Liver (tissue), 9 donors: Measurements from ENCODE around the gene PIGL. TPM values are rescaled to one million over a fixed set of nuclear protein-coding genes. Genes with fewer than 3 reads are reported as not detected.

ENCODE experiments used
- DNase-seq: peaks from one replicate; pipeline ENCODE4 v3.0.0-alpha.2; 2017; ENCODE audit warnings: low spot score
- H3K27ac ChIP-seq, 2 donors: one replicate each; pipeline ENCODE4 v1.7.0; 2013; ENCODE audit warnings: inconsistent platforms in 2 of 2, low read length in 2 of 2, control low read depth in 1 of 2, low read depth in 1 of 2, mild to moderate bottlenecking in 1 of 2
- H3K27me3 ChIP-seq, 4 donors: one replicate each; pipeline versions ENCODE4 v1.6.1 to v1.7.0; 2013; ENCODE audit warnings: low read length in 3 of 4, inconsistent platforms in 1 of 4, mild to moderate bottlenecking in 1 of 4, moderate library complexity in 1 of 4; ENCODE audit not compliant: control insufficient read depth in 4 of 4, insufficient read depth in 4 of 4
- H3K36me3 ChIP-seq, 4 donors: one replicate each; pipeline versions ENCODE4 v1.6.1 to v1.7.0; 2013; ENCODE audit warnings: low read length in 3 of 4, mild to moderate bottlenecking in 3 of 4, low read depth in 1 of 4, moderate library complexity in 1 of 4; ENCODE audit not compliant: control insufficient read depth in 4 of 4, insufficient read depth in 3 of 4
- H3K4me1 ChIP-seq, 4 donors: one replicate each; pipeline versions ENCODE4 v1.6.1 to v1.7.0; 2013; ENCODE audit warnings: low read length in 3 of 4, mild to moderate bottlenecking in 3 of 4, moderate library complexity in 1 of 4; ENCODE audit not compliant: control insufficient read depth in 4 of 4, insufficient read depth in 4 of 4
- H3K4me3 ChIP-seq, 3 donors: one replicate each; pipeline versions ENCODE4 v1.6.1 to v1.7.0; 2013; ENCODE audit warnings: low read length in 3 of 3, control low read depth in 1 of 3, low read depth in 1 of 3, mild to moderate bottlenecking in 1 of 3
- H3K9ac ChIP-seq, 2 donors: one replicate each; pipeline ENCODE4 v1.7.0; 2013; ENCODE audit warnings: low read length in 2 of 2, mild to moderate bottlenecking in 2 of 2, moderate library complexity in 2 of 2, control low read depth in 1 of 2, low read depth in 1 of 2
- H3K9me3 ChIP-seq, 4 donors: one replicate each; pipeline versions ENCODE4 v1.6.1 to v1.7.0; 2013; ENCODE audit warnings: low read length in 3 of 4; ENCODE audit not compliant: control insufficient read depth in 4 of 4
- EGR1 ChIP-seq, 2 donors: IDR thresholded peaks; 2 replicates each; pipeline ENCODE4 v1.6.1; 2016 to 2018; ENCODE audit warnings: antibody characterized with exemption in 2 of 2, low read depth in 2 of 2
- FOXA1 ChIP-seq: IDR thresholded peaks from 2 replicates; pipeline ENCODE4 v1.6.1; 2016; ENCODE audit warnings: antibody characterized with exemption
- FOXA2 ChIP-seq: IDR thresholded peaks from 2 replicates; pipeline ENCODE4 v1.6.1; 2016; ENCODE audit warnings: antibody characterized with exemption
- GABPA ChIP-seq, 2 donors: IDR thresholded peaks in 1 of 2; conservative IDR thresholded peaks in 1 of 2; 2 replicates each; pipeline ENCODE4 v1.6.1; 2016; ENCODE audit warnings: antibody characterized with exemption in 2 of 2, mild to moderate bottlenecking in 1 of 2, moderate library complexity in 1 of 2
- HNF4A ChIP-seq, 2 donors: conservative IDR thresholded peaks; 2 replicates each; pipeline ENCODE4 v1.6.1; 2016; ENCODE audit warnings: antibody characterized with exemption in 2 of 2, mild to moderate bottlenecking in 2 of 2
- HNF4G ChIP-seq: IDR thresholded peaks from 2 replicates; pipeline ENCODE4 v1.6.1; 2016; ENCODE audit warnings: antibody characterized with exemption
- JUND ChIP-seq, 2 donors: IDR thresholded peaks; 2 replicates each; pipeline ENCODE4 v1.6.1; 2016; ENCODE audit warnings: antibody characterized with exemption in 2 of 2
- MAX ChIP-seq: IDR thresholded peaks from 2 replicates; pipeline ENCODE4 v1.6.1; 2016; ENCODE audit warnings: antibody characterized with exemption
- NR2F2 ChIP-seq: IDR thresholded peaks from 2 replicates; pipeline ENCODE4 v1.6.1; 2016; ENCODE audit warnings: antibody characterized with exemption
- RAD21 ChIP-seq, 2 donors: IDR thresholded peaks; 2 replicates each; pipeline ENCODE4 v1.6.1; 2016; ENCODE audit warnings: antibody characterized with exemption in 2 of 2, mild to moderate bottlenecking in 2 of 2
- RXRA ChIP-seq, 2 donors: IDR thresholded peaks; 2 replicates each; pipeline ENCODE4 v1.6.1; 2017 to 2018; ENCODE audit warnings: antibody characterized with exemption in 2 of 2, mild to moderate bottlenecking in 1 of 2
- SP1 ChIP-seq: IDR thresholded peaks from 2 replicates; pipeline ENCODE4 v1.6.1; 2018; ENCODE audit warnings: antibody characterized with exemption, mild to moderate bottlenecking
- TAF1 ChIP-seq: conservative IDR thresholded peaks from 2 replicates; pipeline ENCODE4 v1.6.1; 2016; ENCODE audit warnings: antibody characterized with exemption, mild to moderate bottlenecking
- YY1 ChIP-seq: IDR thresholded peaks from 2 replicates; pipeline ENCODE4 v1.6.1; 2016; ENCODE audit warnings: antibody characterized with exemption, mild to moderate bottlenecking
- WGBS: extraction: QIAGEN DNeasy Blood & Tissue Kit; methylation state at CpG from one replicate; pipeline ENCODE4 v1.1.7; 2013; 5-methylcytosine and 5-hydroxymethylcytosine counted together
- polyA plus RNA-seq, 2 donors: library from polyadenylated mRNA; stranded (reverse) in 1 of 2; unstranded in 1 of 2; fragments of 200-250 nt in 1 of 2; fragments of >200 nt in 1 of 2; fragmentation: Nextera tagmentation in 1 of 2; extraction: Ambion mirVana in 1 of 2; gene quantifications; one replicate each; pipeline versions ENCODE4 v1.2.1 to v1.2.3, GENCODE V29; 2013 to 2015
- total RNA-seq, 2 donors: library from RNA; depleted of rRNA; stranded (reverse); fragments of >200 nt; gene quantifications; one replicate each; pipeline ENCODE4 v1.2.3, GENCODE V29; 2014
- TF ChIP-seq, protein P1 (sequence below): fragments of 150-350 bp; IDR thresholded peaks from 2 replicates; pipeline ENCODE4 v1.5.1; 2017; ENCODE audit warnings: improper control_type of control experiment, low read depth, low read length; ENCODE audit not compliant: missing input control
- TF ChIP-seq, protein P2 (sequence below): IDR thresholded peaks from 2 replicates; pipeline ENCODE4 v1.6.1; 2016; ENCODE audit warnings: antibody characterized with exemption, mild to moderate bottlenecking
- TF ChIP-seq, protein P3 (sequence below): IDR thresholded peaks from 2 replicates; pipeline ENCODE4 v1.6.1; 2016; ENCODE audit warnings: antibody characterized with exemption
- TF ChIP-seq, protein P4 (sequence below): IDR thresholded peaks from 2 replicates; pipeline ENCODE4 v1.6.1; 2016; ENCODE audit warnings: antibody characterized with exemption
- donor health status: healthy.
- donor health status: healthy.
- donor health status: healthy.
- donor health status: healthy.
- donor health status: healthy.

PIGL gene
- total and polyA plus RNA-seq, 4 donors: 6.7 to 34.7 (median 14.7) TPM

- H3K27me3 ChIP-seq: no peaks in the 10 kb centered on the region
- no peaks in the 10 kb centered on the region for H3K9me3 ChIP-seq
- TF ChIP-seq, protein P1, sequence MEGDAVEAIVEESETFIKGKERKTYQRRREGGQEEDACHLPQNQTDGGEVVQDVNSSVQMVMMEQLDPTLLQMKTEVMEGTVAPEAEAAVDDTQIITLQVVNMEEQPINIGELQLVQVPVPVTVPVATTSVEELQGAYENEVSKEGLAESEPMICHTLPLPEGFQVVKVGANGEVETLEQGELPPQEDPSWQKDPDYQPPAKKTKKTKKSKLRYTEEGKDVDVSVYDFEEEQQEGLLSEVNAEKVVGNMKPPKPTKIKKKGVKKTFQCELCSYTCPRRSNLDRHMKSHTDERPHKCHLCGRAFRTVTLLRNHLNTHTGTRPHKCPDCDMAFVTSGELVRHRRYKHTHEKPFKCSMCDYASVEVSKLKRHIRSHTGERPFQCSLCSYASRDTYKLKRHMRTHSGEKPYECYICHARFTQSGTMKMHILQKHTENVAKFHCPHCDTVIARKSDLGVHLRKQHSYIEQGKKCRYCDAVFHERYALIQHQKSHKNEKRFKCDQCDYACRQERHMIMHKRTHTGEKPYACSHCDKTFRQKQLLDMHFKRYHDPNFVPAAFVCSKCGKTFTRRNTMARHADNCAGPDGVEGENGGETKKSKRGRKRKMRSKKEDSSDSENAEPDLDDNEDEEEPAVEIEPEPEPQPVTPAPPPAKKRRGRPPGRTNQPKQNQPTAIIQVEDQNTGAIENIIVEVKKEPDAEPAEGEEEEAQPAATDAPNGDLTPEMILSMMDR: peak; percentile 59
- TF ChIP-seq, protein P2, sequence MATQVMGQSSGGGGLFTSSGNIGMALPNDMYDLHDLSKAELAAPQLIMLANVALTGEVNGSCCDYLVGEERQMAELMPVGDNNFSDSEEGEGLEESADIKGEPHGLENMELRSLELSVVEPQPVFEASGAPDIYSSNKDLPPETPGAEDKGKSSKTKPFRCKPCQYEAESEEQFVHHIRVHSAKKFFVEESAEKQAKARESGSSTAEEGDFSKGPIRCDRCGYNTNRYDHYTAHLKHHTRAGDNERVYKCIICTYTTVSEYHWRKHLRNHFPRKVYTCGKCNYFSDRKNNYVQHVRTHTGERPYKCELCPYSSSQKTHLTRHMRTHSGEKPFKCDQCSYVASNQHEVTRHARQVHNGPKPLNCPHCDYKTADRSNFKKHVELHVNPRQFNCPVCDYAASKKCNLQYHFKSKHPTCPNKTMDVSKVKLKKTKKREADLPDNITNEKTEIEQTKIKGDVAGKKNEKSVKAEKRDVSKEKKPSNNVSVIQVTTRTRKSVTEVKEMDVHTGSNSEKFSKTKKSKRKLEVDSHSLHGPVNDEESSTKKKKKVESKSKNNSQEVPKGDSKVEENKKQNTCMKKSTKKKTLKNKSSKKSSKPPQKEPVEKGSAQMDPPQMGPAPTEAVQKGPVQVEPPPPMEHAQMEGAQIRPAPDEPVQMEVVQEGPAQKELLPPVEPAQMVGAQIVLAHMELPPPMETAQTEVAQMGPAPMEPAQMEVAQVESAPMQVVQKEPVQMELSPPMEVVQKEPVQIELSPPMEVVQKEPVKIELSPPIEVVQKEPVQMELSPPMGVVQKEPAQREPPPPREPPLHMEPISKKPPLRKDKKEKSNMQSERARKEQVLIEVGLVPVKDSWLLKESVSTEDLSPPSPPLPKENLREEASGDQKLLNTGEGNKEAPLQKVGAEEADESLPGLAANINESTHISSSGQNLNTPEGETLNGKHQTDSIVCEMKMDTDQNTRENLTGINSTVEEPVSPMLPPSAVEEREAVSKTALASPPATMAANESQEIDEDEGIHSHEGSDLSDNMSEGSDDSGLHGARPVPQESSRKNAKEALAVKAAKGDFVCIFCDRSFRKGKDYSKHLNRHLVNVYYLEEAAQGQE: no peak
- peak in 1 of 2 donors; percentile 48 for TF ChIP-seq RXRA (IDR thresholded peaks at IDR 0.05)
- no peak for TF ChIP-seq FOXA2
- peak in 1 of 2 donors; percentile 39 for TF ChIP-seq HNF4A (conservative IDR thresholded peaks at IDR 0.05)
- TF ChIP-seq SP1: no peak
- TF ChIP-seq GABPA (IDR thresholded peaks at IDR 0.05 in 1 of 2, conservative IDR thresholded peaks at IDR 0.05 in 1 of 2): no peak
- TF ChIP-seq RAD21 (IDR thresholded peaks at IDR 0.05): peak; percentile 77 to 91
- H3K9ac ChIP-seq: peak overlapping the region; percentile 12 to 49
- no peaks in the 10 kb centered on the region for H3K36me3 ChIP-seq
- WGBS: 54% methylated on average over 3 of the region's 3 CpGs
- DNase-seq: no peak
- H3K27ac ChIP-seq: peak overlapping the region; percentile 33 to 36
- no peak overlapping the region for H3K4me3 ChIP-seq
- peaks cover 4 to 27% (median 17%) of the 10 kb centered on the region in 4 donors for H3K4me1 ChIP-seq
Measured at GRCh38 chr17:16304830-16305229, 87.8 kb downstream of the PIGL start.

DNA sequence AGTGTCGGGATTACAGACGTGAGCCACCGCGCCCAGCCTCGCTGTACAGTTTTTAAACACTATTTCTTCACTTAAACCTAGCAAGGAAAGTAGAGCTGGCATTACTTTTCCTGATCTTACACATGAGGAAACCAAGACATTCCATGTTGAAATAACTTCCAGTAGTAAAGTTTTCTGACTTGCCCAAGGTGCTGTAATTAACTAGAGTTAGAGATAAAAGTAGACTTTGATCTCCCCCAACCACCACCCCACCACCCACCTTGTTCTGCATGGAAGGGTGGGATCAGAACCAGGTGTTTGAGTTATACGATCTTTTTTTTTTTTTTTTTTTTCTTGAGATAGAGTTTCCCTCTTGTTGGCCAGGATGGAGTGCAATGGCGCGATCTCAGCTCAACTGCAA lies 89.2 kb downstream of the PIGL start:
- Histone ChIP-seq H3K9ac (no peak overlapping the region), H3K4me1 (peaks cover 0 to 15% (median 5%) of the 10 kb centered on the region in 4 donors), H3K27me3 (no peaks in the 10 kb centered on the region), H3K27ac (no peak overlapping the region), H3K9me3 (no peaks in the 10 kb centered on the region), H3K4me3 (no peak overlapping the region), H3K36me3 (no peaks in the 10 kb centered on the region)
- 93% methylated on average over 8 of the region's 8 CpGs for WGBS
- no peak for TF ChIP-seq EGR1 (IDR thresholded peaks at IDR 0.05; ENCODE audit: low read depth in 2 of 2)
- no peak for TF ChIP-seq FOXA1
- TF ChIP-seq YY1: no peak
- no peak for TF ChIP-seq HNF4G
- TF ChIP-seq NR2F2: no peak
- no peak for TF ChIP-seq JUND (IDR thresholded peaks at IDR 0.05)
- TF ChIP-seq TAF1: no peak
- no peak for TF ChIP-seq FOXA2
- no peak for TF ChIP-seq SP1
- no peak for TF ChIP-seq MAX
- TF ChIP-seq RAD21 (IDR thresholded peaks at IDR 0.05): no peak
- TF ChIP-seq HNF4A (conservative IDR thresholded peaks at IDR 0.05): no peak
- no peak for TF ChIP-seq RXRA (IDR thresholded peaks at IDR 0.05)
- TF ChIP-seq, protein P3, sequence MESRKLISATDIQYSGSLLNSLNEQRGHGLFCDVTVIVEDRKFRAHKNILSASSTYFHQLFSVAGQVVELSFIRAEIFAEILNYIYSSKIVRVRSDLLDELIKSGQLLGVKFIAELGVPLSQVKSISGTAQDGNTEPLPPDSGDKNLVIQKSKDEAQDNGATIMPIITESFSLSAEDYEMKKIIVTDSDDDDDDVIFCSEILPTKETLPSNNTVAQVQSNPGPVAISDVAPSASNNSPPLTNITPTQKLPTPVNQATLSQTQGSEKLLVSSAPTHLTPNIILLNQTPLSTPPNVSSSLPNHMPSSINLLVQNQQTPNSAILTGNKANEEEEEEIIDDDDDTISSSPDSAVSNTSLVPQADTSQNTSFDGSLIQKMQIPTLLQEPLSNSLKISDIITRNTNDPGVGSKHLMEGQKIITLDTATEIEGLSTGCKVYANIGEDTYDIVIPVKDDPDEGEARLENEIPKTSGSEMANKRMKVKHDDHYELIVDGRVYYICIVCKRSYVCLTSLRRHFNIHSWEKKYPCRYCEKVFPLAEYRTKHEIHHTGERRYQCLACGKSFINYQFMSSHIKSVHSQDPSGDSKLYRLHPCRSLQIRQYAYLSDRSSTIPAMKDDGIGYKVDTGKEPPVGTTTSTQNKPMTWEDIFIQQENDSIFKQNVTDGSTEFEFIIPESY: no peak
- TF ChIP-seq, protein P1: no peak
- TF ChIP-seq, protein P2: no peak
- no peak for TF ChIP-seq GABPA (IDR thresholded peaks at IDR 0.05 in 1 of 2, conservative IDR thresholded peaks at IDR 0.05 in 1 of 2)
- TF ChIP-seq, protein P4, sequence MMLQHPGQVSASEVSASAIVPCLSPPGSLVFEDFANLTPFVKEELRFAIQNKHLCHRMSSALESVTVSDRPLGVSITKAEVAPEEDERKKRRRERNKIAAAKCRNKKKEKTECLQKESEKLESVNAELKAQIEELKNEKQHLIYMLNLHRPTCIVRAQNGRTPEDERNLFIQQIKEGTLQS: no peak
- DNase-seq: no peak
